HG02610 (cell line): ENCODE data around the gene KLHDC10.
"Not testable (repeated sequence)": the region's sequence is repeated elsewhere in the genome, so short reads cannot be mapped to it uniquely, and the experiment has no call there.

Experiments used
- ATAC-seq: cut with Tn5 transposase; IDR thresholded peaks from one replicate; pipeline ENCODE4 v1.9.1; 2021; ENCODE audit warnings: mild to moderate bottlenecking, moderate library complexity; ENCODE audit not compliant: unreplicated experiment

KLHDC10 gene

DNA sequence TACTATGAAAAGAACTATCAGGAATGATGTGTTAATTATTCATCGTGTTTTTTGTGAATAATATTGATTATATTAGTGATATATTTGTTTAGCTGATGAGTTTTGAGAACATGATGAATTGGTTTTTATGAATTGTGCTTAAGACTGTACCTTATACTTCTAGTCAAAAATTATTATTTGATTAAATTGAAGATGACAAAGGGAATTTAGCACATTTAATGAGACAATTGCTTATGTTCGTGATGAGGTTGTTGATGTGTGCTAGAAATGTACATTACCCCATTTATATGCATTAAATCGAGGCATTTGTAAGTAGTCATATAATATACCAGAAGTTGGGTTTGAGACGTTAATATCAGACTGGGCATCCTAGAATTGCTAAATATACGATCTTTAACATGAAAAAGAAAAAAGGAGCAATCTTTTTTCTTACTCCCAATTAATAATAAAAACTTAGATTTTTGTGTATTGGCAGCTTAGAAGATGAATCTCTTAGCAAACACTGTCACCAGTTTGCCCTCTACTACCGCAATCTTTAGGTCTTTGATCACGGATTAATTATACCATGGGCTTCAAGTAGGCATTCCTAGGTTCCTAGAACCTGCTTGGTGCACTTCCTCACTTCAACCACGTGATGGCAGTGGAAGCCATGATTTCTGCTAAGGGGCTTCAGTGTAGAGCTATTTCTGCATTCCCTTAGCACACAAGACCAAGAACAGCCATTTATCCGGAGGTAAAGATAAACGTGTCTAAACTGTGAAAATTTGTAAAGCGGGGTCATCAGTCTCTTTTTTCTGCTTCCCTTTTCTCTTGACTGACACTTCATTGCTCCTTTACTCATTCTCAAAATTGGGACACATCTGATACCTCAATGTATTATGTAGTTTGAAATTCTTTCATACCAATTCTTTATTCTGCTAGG lies 1.6 kb downstream of the KLHDC10 start:
- peak; percentile 46 for ATAC-seq

DNA sequence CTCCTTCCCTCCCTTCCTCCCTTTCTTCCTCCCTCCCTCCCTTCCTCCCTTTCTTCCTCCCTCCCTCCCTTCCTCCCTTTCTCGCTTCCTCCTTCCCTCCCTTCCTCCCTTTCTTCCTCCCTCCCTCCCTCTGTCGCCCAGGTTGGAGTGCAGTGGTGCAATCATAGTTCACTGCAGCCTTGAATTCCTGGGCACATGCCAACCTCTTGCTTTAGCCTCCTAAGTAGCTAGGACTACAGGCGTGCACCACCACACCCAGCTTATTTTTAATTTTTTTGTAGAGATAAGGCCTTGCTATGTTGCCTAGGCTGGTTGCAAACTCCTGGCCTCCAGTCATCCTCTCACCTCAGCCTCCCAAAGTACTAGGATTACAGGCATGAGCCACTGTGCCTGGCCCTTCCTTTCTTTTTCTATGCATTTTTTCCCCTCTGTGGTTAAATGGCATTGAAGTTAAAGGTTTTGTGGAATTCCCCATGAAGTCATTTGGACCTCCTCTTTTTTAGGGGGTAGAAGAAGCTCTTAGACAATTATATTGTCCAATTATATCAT lies 9.6 kb downstream of the KLHDC10 start:
- ATAC-seq = no peak

DNA sequence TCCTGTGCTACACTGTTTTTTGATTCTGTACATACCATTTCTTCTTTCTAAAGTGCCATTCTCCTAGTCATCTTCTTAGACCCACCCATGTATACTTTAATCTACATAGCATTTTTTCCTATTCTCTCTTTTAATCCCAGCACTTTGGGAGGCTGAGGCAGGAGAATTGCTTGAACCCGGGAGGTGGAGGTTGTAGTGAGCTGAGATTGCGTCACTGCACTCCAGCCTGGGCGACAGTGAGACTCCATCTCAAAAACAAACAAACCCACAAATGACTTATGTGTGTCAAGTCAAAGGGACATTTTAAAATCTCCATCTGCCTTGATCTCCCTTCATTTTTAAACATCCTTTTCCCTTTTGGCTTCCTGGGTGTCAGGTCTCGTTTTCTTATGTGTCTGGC lies 13.2 kb downstream of the KLHDC10 start:
- not testable (repeated sequence) for ATAC-seq

DNA sequence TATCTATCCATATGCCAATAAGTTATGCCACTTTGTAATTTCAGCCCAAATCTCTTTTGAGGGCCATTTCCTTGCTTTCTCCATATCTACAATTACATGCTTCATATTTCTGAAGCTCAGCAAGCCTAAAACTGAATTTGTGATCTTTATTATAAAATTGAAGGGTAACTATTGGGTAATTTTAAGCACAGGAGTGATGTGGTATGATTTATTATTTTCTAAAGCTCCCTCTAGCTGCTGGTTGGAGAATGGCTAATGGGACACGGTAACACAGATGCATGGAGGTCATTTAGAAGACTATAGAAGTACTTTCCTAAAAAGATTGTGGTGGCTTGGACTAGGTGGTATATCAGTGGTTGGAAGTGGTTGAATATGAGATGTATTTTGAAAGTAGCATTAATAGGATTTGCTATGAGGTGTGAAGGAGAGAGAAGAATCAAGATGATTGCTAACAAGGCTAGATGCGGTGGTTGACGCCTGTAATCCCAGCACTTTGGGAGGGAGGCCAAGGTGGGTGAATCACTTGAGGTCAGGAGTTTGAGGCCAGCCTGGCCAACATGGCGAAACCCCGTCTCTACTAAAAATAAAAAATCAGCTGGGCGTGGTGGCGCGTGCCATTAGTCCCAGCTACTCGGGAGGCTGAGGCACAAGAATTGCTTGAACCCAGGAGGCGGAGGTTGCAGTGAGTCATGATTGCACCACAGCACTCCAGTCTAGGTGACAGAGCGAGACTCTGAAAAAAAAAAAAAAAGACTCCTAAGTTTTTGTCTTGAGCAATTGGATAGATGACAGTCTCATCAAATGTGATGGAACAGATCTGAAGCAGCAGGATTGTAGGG lies 13.9 kb downstream of the KLHDC10 start:
- ATAC-seq = no peak

DNA sequence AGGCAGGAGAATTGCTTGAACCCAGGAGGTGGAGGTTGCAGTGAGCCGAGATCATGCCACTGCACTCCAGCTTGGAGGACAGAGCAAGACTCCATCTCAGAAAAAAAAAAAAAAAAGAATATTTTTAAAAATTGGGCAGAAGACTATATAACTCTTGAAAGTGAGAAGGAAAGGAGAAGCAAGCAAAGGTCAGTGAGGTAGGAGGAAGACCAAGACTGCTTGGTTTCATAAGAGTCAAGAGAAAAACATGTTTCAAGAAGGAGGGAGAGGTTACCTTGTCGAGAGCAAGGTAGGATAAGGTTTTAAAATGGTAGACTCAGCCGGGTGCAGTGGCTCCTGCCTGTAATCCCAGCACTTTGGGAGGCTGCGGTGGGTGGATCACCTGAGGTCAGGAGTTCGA lies 14.9 kb downstream of the KLHDC10 start:
- ATAC-seq = not testable (repeated sequence)

DNA sequence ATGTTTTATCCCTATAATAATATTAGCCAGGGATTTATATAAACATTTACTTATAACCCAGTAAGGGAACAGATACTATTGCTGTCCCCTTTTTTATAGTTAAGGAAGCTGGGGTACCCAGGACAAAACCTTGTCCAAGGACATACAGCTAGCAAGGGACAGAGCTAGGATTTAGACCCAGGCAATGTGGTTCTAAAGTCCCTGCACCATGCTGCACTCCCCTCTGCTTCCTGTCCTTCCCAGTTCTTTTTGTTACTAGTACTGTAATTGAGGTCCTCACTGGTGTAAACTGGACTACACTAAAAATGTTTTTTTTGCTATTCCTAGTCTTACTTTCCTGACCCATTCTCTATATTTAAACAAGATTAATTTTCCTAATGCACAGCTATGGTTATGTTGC lies 16.6 kb downstream of the KLHDC10 start:
- no peak for ATAC-seq

DNA sequence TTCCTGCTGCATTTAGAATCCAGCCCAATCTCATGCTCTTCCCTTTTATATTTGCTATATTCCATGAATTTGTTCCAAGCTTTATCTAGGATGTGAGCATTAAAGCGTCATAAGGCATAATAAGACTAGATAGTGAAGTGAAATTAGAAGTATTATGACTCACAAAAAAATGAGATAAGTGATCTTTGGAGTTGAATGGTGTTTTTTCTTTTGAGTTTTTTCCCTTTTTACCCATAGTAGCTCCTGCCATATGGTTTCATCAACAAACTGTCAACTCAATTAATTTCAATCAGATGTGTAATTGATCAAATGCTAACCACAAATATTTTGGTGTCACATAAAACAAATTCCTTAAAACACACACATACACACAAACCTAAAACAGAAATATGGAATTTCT lies 17.0 kb downstream of the KLHDC10 start:
- ATAC-seq = no peak

DNA sequence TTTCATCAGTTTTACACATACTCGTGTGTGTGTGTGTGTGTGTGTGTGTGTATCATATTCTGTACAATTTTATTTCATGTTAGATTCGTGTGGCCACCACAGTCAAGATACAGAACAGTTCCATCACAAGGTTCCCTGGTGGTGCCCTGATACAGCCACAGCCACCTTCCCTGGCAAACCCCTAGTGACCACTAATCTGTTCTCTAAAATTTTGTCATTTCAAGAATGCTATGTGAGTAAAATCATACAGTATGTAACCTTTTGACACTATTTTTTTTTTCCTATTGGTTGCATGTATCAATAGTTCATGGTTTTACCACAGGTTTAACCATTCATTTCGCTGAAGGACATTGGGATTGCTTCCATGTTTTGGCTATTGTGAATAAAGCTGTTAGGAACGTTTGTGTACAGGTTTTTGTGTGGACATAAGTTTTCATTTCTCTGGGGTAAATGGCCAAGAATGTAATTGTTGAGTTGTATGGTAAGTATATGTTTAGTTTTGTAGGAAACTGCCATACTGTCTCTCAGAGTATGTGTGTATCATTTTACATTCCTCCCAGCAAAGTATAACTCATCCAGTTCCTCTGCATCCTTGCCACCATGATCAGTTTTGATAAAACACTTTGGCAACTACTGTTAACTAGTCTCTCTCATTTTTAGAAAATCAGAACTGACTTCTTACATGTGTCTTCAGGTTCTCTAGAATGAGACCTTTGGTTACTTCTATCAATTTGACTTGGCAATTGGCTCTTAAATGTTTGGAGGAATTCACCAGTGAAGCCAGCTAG lies 20.6 kb downstream of the KLHDC10 start:
- ATAC-seq = peak; percentile 78

DNA sequence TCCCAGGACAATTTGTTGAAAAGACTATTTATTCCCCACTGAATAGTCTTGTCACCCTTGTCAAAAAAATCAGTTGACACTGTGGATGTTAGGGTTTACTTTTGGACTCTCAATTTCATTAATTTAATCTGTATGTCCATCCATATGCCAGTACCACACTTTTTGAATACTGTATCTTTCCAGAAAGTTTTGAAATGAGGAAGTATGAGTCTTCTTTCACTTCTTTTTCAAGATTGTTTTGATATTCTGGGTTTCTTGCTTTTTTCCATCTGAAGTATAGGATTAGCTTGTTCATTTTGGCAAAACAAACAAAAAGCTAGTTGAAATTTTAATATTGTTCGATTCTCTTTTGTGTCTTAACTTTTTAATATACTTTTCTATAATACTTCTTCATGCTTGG lies 21.7 kb downstream of the KLHDC10 start:
- ATAC-seq = no peak

DNA sequence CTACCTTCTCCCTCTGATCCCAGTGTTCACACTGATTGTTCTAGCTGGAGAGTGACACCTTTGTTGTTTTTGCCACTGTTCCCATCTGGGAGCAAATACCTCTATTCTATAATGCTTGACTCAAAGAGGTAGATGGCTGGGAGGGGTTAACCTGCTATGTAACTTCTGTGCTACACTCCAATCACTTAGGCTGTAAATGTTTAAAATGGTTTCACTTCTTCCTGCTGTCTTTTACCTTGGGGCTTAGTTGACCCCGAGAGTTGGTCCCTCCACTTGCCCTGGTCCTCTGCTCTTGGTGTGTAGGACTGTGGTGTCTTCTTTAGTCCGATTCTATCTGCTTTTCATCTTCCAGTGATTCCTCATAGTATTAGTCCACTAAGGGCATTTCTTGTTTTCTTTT lies 22.3 kb downstream of the KLHDC10 start:
- ATAC-seq = no peak

DNA sequence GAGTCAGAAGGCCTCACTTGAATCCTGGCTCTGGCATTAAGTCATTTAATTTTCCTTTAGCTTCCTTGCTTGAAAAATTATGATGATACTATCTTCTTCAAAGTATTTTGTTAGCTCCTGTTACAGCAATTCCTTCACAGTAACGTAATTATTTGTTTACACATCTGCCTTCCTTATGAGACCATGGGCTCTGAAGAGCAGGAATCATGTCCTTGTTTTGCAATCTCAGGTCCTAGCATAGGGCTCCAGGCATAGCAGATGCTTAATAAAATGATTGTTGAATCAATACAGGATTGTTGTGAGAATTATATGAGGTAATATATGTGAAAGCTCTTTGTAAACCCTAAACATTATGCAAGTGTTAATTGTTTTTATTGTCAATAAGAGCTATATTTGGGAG lies 25.5 kb downstream of the KLHDC10 start:
- ATAC-seq = no peak

DNA sequence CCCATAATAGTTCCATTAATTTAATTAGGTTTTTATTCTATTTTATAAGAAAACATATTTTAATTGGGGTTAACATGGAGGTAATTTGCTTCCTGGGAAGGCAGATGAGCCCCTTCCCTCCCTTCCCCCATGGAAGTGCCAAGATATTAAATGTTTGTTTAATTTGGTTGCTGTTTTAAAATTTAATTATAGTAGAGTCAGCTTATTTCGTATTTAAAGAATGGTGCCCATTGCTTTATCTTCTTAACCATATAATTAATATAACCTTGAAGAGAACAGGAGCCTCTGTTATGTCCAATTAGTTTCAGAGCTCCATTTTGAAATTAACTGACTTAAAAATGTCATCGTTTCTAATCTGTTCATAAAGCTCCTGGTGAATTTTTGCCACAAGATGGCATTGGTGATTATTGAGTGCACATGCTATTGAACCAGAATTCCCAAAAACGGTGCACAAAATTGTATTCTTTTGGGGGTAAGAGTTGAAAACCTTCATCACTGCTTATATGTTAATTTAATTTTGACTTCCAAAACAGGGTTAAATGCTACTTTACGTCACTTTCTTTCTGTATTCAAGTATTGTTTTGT lies 26.0 kb downstream of the KLHDC10 start:
- no peak for ATAC-seq

DNA sequence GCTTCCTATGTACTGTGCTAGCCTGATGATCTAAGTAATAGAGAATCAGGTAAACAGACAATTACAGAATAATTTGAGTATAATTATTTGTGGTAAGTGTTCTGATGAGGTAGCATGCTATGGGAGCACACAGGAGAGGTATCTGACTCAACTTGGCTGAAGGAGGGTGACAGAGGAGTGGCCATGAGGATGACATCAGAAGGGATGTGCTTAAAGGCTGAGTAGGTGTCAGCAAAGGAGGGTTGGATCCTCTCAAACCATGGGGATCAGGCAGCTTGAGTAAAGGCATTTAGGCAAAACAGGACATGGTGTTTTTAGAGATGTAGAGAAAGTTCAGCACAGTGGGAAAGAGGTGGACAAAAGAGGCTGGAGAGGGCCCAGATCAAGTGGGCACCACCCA lies 29.0 kb downstream of the KLHDC10 start:
- ATAC-seq = no peak

DNA sequence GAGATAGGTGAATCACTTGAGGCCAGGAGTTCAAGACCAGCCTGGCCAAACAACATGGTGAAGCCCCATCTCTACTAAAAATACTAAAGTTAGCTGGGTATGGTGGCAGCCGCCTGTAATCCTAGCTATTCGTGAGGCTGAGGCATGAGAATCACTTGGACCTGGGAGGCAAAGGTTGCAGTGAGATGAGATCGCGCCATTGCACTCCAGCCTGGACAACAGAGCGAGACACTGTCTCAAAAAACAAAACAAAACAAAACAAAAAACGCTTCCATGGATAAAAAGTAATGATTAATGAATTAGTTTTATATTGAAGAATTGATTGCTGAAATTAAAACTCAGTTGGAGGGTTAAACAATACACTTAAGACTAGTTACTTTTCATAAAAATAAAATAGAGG lies 32.3 kb downstream of the KLHDC10 start:
- ATAC-seq = no peak

DNA sequence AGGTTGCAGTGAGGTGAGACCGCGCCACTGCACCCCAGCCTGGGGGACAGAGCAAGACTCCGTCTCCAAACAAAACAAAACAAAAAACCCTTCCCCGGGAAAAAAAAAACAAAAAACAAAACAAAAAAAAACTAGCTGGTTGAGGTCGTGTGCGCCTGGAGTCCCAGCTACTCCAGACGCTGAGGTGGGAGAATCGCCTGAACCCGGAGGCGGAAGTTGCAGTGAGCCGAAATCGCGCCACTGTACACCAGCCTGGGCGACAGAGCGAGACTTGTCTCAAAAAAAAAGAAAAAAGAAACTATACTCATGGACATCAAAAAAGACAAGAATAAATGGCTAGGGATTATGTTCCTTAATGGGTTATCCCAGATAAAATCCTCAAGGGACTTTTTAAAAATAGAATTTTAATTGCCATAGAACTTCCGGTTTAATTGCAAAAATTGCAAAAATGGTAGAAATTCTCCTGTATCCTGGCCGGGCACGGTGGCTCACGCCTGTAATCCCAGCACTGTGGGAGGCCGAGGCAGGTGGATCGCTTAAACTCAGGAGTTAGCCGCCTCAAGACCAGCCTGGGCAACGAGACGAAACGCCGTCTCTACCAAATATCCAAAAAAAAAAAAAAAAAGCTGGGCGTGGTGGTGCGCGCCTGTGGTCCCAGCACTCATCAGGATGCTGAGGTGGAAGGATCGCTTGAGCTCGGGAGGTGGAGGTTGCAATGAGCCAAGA lies 37.8 kb downstream of the KLHDC10 start:
- ATAC-seq = no peak

DNA sequence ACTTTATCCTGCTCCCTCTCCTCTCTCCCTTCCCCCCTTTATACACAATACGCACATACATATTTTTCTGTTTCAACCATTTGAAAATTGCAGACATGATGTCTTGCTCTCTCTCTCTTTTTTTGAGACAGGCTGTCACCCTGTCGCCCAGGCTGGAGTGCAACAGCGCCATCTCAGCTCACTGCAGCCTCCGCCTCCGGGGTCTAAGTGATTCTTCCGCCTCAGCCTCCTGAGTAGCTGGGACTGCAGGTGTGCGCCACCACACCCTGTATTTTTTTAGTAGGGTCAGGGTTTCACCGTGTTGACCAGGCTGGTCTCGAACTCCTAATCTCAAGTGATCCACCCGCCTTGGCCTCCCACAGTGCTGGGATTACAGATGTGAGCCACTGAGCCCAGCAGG lies 38.5 kb downstream of the KLHDC10 start:
- ATAC-seq = no peak

DNA sequence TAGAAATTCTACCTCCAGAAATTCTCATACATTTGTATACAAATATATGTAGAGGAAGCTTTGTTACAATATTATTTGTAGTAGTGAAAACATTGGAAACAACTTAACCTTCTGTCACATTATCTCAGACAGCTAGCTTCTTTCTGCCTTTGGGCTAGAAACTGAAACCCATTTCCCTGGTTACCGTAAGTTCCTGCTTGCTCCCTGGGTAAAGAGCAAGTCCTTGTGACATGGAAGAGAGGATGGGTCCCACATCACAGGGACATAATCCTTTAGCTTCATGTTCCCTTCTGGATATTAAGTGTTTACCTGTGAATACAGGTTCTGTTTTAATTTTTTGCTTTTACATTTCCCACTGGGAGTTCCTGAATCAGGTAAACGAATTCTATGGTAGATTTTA lies 41.8 kb downstream of the KLHDC10 start:
- no peak for ATAC-seq

DNA sequence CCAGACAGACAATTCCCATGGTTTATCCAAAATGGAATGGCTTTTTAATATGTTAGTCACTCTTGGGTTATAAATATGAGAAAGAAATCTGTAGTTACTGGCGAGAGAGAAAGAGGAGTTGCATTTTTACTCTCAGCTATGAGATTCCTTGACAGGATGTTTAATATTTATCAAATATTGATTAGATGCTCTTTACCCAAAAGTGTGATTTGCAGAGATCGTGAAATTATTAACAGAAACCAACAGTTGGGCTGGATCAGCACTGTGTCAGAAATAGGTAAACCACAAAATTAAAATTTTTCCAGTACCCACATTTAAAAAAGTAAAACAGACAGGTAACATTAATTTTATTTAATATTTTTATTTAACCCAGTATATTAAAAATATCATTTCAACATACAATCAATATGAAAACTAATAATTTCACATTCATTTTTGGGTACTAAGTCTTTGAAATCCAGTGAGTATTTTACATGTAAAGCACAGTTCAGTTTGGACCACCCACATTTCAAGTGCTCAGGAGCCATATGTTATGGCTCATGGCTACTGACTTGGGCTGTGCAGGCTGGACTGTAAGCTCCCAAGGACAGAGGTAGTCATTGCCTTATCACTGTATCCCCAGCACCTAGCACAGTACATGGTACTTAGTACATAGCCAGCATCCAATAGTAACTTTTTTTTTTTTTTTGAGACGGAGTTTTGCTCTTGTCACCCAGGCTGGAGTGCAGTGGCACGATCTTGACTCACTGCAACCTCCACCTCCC lies 42.5 kb downstream of the KLHDC10 start:
- no peak for ATAC-seq

DNA sequence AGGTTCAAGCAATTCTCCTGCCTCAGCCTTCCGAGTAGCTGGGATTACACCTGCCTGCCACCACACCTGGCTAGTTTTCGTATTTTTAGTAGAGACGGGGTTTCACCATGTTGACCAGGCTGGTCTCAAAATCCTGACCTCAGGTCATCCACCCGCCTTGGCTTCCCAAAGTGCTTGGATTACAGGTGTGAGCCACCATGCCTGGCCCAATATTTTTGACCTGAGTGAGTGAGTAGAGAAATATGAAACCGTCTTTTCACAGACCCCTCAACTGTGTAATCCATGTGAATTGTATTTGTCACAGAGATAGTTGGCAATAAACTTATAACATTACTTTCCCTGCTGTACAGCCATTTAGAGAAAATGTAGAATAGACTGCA lies 43.1 kb downstream of the KLHDC10 start:
- ATAC-seq = not testable (repeated sequence)
